T-helper 1 cell (primary cell): ENCODE results near the gene RGMA.
"Not testable (repeated sequence)": the region's sequence is repeated elsewhere in the genome, so short reads cannot be mapped to it uniquely, and the experiment has no call there.

ENCODE experiments used
- DNase-seq, 5 donors: peaks; one replicate each; pipeline ENCODE4 v3.0.0-alpha.2; 2012 to 2020

The RGMA gene

DNA sequence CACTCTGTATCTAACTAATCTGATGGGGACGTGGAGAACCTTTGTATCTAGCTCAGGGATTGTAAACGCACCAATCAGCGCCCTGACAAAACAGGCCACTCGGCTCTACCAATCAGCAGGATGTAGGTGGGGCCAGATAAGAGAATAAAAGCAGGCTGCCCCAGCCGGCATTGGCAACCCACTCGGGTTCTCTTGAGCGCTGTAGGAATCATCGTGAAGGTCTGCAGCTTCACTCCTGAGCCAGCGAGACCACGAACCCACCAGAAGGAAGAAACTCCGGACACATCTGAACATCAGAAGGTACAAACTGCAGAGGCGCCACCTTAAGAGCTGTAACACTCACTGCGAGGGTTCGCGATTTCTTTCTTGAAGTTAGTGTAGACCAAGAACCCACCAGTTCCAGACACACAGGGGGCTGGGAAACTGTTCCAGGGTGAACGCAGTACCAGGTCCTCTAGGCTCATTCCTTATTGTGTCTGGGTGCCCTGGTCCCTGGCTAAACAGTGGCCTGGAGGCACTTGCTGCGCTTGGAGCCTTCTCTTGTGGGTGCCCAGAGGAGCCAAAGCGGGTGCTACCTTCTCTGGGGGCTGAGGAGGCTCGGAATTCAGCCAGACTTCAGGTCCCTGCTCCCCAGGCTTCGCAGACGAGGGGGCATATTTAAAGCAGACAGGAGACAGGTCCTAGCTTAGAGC lies 56.4 kb downstream of the RGMA start:
- DNase-seq = not testable (repeated sequence)

- not testable (repeated sequence) for DNase-seq
Observed at GRCh38 chr15:93031557-93032384, 57.2 kb downstream of the RGMA start.

- DNase-seq = no peak
Observed at GRCh38 chr15:93031103-93031464, 57.9 kb downstream of the RGMA start.

GRCh38 chr15:93030430-93031102 lies 58.4 kb downstream of the RGMA start:
- DNase-seq = peak in 4 of 5 donors; percentile 50 to 60 (median 54)

GRCh38 chr15:93029836-93030429 lies 59.1 kb downstream of the RGMA start:
- DNase-seq = no peak

GRCh38 chr15:93029214-93029835 lies 59.7 kb downstream of the RGMA start:
- DNase-seq = no peak

DNA sequence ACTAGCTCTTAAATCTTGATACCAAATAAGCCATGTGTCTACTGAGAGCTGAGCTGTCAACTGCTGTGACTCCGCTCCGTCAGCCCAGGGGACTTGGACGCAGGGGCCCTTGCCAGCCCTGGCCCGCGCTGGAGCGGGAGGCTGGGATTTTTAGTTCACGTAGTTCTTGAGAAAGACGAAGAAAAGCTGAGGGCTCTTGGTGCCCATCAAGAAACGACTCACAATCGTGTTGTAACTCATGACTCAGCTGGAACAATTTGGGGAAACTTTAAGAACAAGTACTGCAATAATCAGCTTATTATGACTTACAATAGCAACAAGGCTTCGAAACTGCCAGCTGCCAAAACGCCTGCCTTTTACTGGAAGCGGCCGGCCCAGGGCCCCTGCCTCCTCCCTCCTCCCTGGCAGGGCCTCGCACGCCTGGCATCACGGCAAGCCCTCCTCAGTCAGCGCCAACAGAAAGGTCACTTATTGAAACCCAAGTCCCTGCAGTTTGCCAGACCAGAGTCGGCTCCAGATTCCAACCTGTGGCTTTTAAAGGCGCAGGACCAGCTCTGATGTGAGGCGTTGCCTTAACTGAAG lies 60.3 kb downstream of the RGMA start:
- DNase-seq = no peak

DNA sequence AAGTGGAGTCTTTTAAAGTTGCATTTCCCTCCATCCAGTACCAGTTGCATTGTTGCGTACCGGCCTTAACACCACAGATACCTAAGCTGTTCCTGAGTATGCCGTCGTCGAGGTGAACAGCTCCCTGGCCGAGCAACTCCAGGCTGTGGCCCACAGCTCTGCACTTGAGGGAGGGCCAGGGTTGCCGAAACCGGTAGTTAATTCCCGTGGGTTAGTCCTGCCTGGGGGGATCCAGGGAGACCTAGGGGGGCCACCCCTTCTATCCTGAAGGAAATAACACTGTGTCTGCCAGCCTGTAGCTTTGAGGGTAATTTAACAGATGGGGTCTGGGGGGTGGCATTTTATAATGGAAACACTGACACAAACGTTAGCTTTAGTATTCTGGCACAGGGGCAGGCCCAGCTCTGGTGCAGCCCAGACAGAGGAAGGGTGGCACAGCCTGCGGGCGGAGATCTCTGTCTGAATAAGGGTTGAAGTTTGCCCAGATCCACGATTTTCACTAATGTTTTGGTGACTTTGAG lies 60.8 kb downstream of the RGMA start:
- no peak for DNase-seq

DNA sequence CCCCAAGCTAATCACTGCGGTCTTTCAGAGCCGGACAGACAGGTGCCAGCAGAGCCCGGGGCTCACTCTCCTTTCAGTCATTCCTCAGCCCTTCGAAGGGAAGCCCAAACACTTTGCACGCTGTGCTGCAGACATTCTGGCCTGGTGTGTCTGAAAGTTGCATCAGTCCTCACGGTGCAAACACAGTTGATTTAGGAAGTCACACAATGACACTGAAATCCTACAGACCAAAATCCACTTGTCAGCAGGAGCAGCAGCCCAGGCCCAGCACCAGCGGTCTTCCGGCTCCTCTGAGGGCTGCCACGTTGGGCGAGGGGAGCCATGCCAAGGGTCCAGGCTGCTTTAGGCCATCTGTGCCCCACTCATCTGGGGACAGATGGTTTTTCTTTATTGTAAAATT lies 61.6 kb downstream of the RGMA start:
- no peak for DNase-seq

DNA sequence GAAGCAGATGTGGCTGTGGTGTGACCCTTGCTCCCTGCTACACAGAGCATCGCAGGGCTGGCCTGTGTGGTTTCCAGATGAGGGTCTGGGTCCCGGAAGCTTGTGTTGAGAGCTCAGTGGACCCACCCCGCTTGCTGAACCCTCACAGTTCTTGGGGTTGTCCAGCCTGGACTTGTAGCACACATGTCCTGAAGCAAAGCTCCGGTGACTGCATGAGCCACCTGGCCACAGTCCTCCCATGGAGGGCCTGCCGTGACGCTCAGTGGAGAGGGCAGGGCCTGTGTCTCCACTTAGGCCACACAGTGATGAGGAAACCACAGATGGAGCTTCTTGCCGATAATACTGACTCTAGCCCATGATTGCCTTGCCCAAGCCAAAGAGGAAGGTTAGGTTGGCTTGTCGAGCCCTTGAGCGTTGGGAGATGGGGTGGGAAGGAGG lies 62.6 kb downstream of the RGMA start:
- DNase-seq = no peak

DNA sequence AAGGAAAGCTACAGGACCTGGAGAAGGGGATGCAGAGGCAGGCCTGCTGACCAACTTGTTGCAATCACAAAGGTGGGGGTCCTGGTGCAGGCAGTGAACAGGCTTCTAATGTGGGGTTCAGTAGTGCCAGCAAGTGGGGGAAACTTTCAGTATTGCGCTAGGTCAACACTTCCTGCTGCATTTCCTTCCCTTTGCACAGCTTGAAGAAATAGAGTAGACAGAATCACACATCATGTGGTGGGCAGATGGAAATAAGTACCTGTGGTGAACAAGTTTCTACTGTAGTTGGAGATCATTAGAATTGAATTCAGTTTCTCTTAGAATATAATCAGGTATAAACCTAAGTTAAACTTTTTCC lies 63.4 kb downstream of the RGMA start:
- DNase-seq = peak in 1 of 5 donors; percentile 42

- DNase-seq = no peak
Observed at GRCh38 chr15:93024716-93025624, 64.0 kb downstream of the RGMA start.

GRCh38 chr15:93024293-93024692 lies 64.7 kb downstream of the RGMA start:
- no peak for DNase-seq

DNA sequence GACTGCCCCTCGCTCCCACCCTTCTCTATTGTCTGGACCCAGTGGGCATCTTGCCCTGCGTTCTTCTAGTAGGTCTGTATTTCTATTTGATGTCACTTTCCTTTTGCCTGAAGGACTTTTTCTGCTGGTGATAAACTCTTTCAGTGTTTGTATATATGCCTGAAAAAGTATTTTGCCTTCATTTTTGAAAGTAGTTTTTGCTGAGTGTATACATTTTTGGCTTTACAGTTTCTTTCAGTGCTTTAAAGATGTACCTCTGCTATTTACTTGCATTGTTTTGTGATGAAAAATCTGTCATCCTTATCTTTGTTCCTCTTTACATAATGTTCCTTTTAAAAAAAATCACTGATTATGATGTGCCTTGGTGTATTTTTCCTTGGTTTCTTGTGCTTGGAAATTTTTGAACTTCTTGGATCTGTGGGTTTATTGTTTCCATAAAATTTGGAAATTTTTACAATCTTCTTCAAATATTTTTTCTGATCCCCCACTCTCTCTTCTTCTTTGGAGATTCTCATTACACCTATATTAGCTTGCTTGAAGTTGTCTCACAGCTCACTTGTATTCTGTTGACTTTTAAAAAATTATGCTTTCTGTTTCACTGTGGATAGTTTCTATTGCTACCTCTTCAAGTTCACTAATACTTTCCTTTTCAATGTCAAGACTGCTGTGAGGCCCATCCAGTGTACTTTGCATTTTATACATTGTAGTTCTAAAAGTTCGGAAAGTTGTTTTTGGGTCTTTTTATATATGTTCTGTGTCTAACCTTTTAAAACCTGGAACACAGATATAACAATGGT lies 67.8 kb downstream of the RGMA start:
- no peak for DNase-seq

DNA sequence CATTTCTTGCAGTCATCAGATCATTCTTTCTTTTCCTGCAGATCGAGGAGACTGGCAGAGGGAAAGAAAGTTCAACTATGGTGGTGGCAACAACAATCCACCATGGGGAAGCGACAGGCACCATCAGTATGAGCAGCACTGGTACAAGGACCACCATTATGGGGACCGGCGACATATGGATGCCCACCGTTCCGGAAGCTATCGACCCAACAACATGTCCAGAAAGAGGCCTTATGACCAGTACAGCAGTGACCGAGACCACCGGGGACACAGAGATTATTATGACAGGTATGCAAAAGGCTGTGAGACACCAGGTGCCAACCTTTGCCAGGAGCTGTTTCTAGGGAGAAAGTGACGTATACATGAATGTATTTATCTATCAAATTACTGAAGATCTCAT lies 69.0 kb downstream of the RGMA start:
- DNase-seq = no peak

DNA sequence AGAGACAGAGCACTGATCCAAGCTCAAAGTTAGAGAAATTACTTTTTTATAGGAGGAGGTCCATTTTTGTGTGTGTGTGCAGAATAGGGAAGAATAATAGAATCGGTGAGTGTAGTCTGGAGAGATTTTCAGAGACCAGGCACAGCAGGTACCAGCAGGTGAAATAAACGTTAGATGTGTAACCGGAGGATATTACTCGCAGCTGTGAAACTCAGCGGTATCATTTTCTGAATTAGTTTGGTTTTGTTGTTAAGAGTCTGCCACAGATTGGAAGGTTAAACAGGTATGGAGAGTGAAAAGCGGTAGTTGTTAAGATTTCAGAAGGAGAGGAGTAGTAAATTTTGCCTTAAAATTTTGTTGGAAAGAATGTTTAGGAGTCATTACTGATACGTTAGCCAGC lies 69.9 kb downstream of the RGMA start:
- no peak for DNase-seq

GRCh38 chr15:93018574-93018973 lies 70.4 kb downstream of the RGMA start:
- DNase-seq = no peak

- DNase-seq = no peak
Observed at GRCh38 chr15:93017526-93017925, 71.5 kb downstream of the RGMA start.

- DNase-seq = no peak
Observed at GRCh38 chr15:93012786-93013185, 76.2 kb downstream of the RGMA start.

DNA sequence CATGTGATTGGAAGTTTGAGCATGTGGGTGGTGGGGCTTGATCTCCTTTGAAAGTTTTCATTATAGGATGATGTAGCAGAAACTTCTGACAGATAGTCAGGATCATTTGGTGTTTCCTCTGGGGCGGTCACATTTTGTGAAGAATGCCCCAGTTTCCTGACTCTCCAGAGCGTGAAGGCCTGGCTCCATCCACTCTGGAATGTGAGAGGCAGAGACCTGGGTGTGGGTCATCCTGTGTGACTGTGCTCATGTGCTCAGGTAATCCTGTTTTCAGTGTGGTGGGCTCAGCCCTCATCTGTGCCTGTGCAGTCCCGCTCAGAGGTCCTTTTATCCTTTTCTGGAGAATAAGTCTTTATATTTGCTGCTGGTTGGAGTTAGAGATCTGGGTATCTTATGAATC lies 81.0 kb downstream of the RGMA start:
- no peak for DNase-seq
